Amniotic epithelial cell (primary cell): Measurements from ENCODE around the gene MMP10.

ENCODE experiments used
- DNase-seq: peaks from one replicate; pipeline ENCODE4 v3.0.0-alpha.2; 2010; ENCODE audit warnings: low read depth

The MMP10 gene

GRCh38 chr11:102780491-102780918, at the start of gene MMP10:
TSS of gene MMP10 (minus strand) at chr11:102780628. CDS start at chr11:102780591, 37 bp downstream.
- DNase-seq = peak; percentile 69

GRCh38 chr11:102829316-102830000, 49.0 kb upstream of the MMP10 start:
- no peak for DNase-seq

GRCh38 chr11:102824556-102824955, 44.1 kb upstream of the MMP10 start:
- DNase-seq = peak; percentile 15

DNA sequence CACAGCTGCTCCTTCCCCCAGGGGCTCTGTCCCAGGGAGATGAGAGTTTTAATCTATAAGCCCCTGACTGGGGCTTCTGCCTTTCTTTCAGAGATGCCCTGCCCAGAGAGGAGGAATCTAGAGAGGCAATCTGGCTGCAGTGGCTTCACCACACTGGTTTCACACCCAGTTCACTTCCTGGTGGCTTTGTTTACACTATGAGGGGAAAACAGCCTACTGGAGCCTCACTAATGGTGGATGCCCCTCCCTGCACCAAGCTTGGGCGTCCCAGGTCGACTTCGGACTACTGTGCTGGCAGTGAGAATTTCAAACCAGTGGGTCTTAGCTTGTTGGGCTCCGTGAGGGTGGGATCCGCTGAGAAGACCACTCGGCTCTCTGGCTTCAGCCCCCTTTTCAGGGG, 39.1 kb upstream of the MMP10 start:
- no peak for DNase-seq

GRCh38 chr11:102813484-102813883, 33.1 kb upstream of the MMP10 start:
- no peak for DNase-seq

DNA sequence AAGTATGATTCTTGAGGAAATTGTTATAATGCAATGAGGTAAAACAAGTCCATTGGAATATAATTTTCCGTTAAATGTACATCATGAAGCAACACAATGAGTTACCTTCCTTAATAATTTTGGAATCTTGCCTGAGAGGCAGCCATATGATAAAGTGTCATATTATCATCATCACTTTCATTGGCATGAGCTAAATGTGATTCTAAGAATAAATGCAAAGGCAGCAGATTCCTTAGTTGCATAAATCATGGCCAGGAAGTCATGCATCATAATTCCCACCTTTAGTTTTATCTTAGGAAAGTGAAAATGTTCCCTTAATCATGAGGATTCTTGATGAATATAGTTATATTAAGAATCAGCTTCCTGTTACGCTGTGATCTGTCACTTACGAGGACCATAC, 31.8 kb upstream of the MMP10 start:
- no peak for DNase-seq

DNA sequence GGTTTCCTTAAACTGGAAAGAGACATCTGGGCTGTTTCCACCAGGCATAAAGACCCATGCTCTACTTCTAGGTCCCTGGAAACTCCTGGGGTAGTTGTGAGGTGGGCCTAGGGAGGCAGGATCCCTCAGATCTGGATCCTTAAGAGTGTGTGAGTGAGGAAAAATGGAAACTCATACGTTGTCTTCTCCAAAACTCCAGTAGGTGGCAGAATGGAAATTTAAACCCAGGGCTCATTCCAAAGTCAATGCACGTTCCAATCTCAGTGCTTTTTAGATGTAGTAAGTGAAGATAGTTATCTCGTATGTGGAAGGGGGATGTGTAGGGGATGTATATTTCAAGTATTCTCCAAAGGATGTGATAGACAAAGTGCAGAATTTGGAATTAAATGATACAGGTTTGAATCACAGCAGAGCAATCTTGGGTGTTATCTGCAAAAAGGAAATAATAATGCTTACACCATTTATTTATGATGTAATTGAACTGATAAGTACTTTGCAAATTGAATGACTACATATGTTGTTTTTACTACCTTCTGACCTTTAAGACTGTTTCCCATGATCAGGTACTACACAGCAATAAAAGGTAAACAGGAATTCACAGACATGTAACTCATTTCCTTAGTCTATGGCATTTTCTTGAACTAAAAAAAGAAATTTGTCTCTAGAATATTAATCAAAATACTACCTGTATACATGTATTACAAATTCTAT, 30.7 kb upstream of the MMP10 start:
- peak; percentile 28 for DNase-seq

DNA sequence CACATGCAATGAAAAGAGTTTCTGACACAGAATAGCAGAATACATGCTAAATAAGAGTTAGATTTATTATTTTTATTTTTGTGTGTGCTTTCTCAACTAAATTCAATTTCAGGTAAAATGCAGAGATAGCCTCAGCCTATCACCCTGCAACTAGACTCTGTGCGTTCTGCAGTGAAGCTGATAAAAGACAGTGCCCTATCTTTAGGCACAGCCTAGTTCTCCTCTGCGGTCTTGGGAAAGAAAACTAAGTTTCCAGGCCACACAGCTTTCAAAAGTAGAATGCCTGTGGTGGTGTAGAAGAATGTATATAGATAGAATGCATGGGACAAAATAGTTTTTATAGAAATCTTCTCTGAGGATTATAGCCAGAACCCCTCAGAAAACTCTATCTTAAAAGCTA, 29.5 kb upstream of the MMP10 start:
- DNase-seq = no peak

DNA sequence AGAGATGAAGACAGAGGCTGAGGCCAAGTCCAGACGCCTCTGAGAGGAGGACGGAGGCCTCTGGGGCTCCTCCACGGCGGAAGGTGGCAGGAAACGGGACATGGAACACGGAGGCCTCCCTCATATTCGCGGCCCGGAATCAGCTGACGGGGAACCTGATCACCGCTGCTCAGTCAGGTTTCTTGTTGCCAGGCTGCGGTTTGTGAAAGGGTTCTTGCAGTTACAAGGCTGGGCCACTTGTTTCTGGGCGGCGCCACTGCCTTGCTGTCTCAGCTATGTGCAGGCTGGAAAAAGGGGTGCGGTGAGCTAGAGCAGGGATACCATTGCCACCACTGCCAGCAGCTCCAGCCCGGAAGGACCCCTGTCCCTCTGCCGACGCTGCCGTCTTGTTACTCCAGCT, 27.5 kb upstream of the MMP10 start:
- DNase-seq = no peak

DNA sequence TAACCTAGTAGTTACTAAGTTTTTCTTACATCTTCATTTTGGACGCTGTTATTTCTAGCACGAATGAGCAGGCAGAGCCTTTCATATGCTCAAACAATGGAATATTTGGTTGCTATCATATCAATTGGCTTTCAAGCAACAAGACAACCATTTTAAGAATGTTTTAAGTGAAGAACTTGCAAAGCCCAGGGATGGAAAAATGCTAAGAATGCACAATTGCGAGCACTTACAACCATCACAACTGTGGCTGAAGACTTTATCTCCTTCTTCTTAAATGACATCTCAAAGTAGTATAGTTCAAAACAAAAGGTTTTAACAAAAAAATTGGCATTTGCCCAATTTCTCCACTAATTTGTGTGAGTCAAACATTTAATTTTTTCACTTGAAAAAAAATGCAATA, 25.9 kb upstream of the MMP10 start:
- peak; percentile 18 for DNase-seq

GRCh38 chr11:102802341-102802740, 21.9 kb upstream of the MMP10 start:
- DNase-seq = peak; percentile 48

- peak; percentile 35 for DNase-seq
Measured at GRCh38 chr11:102800767-102801166, 20.3 kb upstream of the MMP10 start.

DNA sequence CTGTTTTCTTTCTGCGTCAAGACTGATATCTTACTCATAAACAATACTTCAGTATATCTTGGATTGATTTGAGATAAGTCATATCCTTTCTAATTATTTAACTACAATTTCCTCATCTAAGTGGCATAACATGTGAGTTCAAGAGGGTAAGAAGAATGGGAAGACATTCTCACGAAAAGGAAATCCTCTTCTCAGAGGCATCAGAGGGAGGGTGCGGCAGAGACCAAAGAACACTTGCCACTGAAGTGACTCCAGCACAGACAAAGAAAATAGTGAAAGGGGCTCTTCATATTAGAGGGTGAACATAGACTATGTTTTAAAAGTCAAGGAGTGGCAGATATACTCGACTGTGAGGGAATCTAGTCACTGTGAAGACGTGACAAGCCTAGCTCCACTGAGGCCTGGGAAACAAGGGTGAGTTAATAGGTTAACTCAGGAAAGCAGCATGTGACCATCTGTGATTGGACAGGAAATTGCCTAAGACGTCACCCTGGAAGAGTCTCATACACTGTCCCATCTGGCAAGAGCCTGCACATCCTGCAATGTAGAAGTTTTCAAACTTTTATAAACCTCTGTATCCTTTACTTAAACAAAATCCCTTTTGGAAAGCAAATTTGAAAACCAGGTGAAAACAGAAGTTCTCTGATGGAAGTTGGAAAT, 19.4 kb upstream of the MMP10 start:
- no peak for DNase-seq

DNA sequence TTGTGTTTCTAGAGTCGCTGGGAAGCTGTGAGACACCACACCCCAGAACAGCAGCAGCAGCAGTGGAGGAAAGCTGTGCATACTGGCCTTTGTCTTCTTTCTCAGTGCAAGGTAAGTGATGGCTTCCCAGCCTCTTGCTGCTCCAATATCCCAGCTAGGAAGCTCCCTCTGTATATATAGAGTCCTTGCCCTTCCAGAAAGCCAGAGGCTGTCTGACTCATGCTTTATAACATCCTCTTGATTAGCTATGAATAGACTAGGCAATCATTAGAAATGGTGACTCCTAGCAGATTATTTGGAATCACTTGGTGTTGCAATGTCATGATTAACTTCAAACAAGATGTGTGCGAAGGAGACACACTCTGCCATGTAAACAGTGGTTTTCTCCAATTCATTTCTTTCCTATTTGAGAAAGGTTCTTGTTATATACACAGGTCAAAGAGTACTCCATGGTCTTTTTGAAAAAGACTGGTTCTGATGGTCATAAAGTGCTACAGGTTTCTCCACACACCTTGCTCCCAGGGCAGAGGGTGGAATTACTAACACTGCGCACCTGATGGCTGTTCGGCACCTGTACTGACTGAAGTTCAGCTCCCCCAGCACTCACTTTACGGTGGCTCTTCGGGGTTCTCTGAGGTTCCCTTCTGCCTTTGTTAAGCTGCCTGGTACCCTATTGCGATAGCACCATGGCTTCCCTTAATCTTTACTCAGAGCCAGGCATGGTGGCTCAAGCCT, 17.8 kb upstream of the MMP10 start, which contains the start of gene MMP1:
Gene MMP1 (minus strand): TSS at position 149 of the 735 bp plus-strand sequence. CDS start 68 bp downstream, at position 81.
- peak; percentile 36 for DNase-seq

DNA sequence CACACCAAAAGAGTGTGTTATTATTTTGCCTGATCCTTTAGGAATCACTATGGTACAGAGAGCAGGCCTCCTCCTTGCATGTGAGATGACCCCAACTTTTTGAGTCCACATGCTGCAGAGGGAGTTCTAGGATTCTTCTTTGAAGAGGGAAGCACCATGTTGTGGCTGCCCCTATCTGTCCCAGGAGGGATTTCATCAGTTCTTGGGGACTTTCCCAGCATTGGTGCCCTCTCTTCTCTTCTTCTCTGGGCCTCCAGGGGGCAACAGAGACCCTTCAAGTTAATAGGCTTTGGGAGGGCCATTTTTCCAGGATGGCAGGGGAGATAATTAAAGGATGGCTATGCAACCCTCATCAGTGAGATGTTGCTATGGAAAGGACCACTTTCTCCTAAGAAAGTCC, 14.0 kb upstream of the MMP10 start:
- DNase-seq = no peak

- no peak for DNase-seq
Measured at GRCh38 chr11:102793677-102794290, 13.4 kb upstream of the MMP10 start.

DNA sequence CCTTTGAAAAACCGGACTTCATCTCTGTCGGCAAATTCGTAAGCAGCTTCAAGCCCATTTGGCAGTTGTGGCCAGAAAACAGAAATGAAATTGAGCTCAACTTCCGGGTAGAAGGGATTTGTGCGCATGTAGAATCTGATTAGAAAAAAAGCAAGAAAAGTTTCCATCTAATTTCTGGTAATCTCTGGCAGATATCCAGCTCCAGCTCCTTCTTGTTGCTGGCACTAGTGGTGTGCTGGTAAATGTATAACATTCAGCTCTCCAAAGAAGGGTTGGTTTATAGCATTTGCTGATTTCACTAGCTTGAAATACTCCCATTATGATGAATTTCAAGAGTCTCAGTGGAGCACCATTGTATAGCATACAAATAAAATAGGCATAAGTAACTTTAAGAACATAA, 12.2 kb upstream of the MMP10 start:
- no peak for DNase-seq

GRCh38 chr11:102791271-102792036, 11.0 kb upstream of the MMP10 start:
- no peak for DNase-seq

DNA sequence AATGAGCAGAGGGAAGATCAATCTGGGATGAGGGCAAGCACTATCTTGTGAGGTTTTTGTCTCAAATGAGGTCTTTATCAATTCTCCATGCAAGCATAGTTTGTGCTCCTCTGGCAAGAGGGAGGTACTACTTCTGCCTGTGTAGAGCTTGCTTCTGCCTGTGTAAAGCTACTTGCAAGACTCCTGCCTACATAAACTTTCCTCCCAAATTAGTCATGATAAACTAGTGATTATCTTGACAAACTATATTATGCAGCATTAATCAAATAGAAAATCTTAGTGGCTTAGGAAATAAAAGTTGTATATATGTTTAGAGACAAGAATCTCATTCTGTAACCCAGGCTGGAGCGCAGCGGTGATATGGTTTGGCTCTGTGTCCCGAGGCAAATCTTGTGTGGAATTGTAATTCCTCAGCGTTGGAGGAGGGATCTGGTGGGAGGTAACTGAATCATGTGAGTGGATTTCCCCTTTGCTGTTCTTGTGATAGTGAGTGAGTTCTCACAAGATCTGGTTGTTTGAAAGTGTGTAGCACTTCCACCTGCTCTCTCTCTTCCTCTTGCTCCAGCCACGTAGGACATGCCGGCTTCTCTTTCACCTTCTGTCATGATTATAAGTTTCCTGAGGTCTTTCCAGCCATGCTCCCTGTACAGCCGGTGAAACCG, 8.0 kb upstream of the MMP10 start:
- peak; percentile 56 for DNase-seq

- DNase-seq = no peak
Measured at GRCh38 chr11:102784380-102784779, 4.0 kb upstream of the MMP10 start.

GRCh38 chr11:102783720-102784119, 3.3 kb upstream of the MMP10 start:
- no peak for DNase-seq
